Thoracic aorta (tissue), 2 donors: Measurements from ENCODE around the gene HMCN1. TPM values are rescaled to one million over a fixed set of nuclear protein-coding genes. Genes with fewer than 3 reads are reported as not detected.

Source experiments
- ATAC-seq: fragments of 150-250 bp; one replicate; pipeline ENCODE4 v1.8.0; 2017; ENCODE audit warnings: low read depth; ENCODE audit not compliant: insufficient number of reproducible peaks, low FRiP score
- DNase-seq: peaks from one replicate; pipeline ENCODE4 v3.0.0-alpha.2; 2020; ENCODE audit warnings: low spot score
- H3K27ac ChIP-seq, 2 donors: fragments of 200-600 bp; sonication (generic); 1 replicate in 1 of 2; 2 replicates in 1 of 2; pipeline ENCODE4 v1.5.1; 2016; ENCODE audit warnings: mild to moderate bottlenecking in 2 of 2, moderate library complexity in 2 of 2
- H3K27me3 ChIP-seq: fragments of 200-600 bp; sonication (generic); replicated peaks from 2 replicates; pipeline ENCODE4 v1.6.0; 2016; ENCODE audit warnings: mild to moderate bottlenecking; ENCODE audit not compliant: insufficient read depth
- H3K36me3 ChIP-seq: fragments of 200-600 bp; sonication (generic); one replicate; pipeline ENCODE4 v1.5.1; 2016
- H3K4me1 ChIP-seq, 2 donors: fragments of 200-600 bp; sonication (generic); 1 replicate in 1 of 2; 2 replicates in 1 of 2; pipeline versions ENCODE4 v1.5.1 to v1.6.0; 2016; ENCODE audit warnings: low read depth in 2 of 2, mild to moderate bottlenecking in 1 of 2; ENCODE audit not compliant: control insufficient read depth in 1 of 2
- H3K4me3 ChIP-seq: fragments of 200-600 bp; sonication (generic); 2 replicates; pipeline ENCODE4 v1.5.1; 2016; ENCODE audit warnings: mild to moderate bottlenecking
- H3K9me3 ChIP-seq: fragments of 200-600 bp; sonication (generic); 2 replicates; pipeline ENCODE4 v1.5.1; 2016
- total RNA-seq, 2 donors: library from RNA; depleted of rRNA; stranded (reverse); fragments of >200 nt; gene quantifications; one replicate each; pipeline versions ENCODE4 v1.1.0 to v1.2.3, GENCODE V29; 2016
- TF ChIP-seq, protein P1 (sequence below): fragments of 200-600 bp; sonication (generic); IDR thresholded peaks from one replicate; pipeline ENCODE4 v1.5.1; 2019; ENCODE audit warnings: antibody characterized with exemption

HMCN1 gene
- total RNA-seq, 2 donors from 2014 or later, result 142 to 191 TPM

- peak overlapping the region; percentile 42 to 48 for H3K27ac ChIP-seq
- H3K27me3 ChIP-seq, result no peaks in the 10 kb centered on the region
- ATAC-seq, result no peak
- TF ChIP-seq, protein P1, sequence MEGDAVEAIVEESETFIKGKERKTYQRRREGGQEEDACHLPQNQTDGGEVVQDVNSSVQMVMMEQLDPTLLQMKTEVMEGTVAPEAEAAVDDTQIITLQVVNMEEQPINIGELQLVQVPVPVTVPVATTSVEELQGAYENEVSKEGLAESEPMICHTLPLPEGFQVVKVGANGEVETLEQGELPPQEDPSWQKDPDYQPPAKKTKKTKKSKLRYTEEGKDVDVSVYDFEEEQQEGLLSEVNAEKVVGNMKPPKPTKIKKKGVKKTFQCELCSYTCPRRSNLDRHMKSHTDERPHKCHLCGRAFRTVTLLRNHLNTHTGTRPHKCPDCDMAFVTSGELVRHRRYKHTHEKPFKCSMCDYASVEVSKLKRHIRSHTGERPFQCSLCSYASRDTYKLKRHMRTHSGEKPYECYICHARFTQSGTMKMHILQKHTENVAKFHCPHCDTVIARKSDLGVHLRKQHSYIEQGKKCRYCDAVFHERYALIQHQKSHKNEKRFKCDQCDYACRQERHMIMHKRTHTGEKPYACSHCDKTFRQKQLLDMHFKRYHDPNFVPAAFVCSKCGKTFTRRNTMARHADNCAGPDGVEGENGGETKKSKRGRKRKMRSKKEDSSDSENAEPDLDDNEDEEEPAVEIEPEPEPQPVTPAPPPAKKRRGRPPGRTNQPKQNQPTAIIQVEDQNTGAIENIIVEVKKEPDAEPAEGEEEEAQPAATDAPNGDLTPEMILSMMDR, result no peak
- H3K4me3 ChIP-seq, result peak overlapping the region; percentile 3
- peaks cover 14 to 36% of the 10 kb centered on the region in 2 donors for H3K4me1 ChIP-seq
- no peak for DNase-seq
- no peaks in the 10 kb centered on the region for H3K9me3 ChIP-seq
- H3K36me3 ChIP-seq, result peaks cover 23% of the 10 kb centered on the region
These were observed 405.5 kb downstream of the HMCN1 start for GRCh38 chr1:186139701-186140100.

DNA sequence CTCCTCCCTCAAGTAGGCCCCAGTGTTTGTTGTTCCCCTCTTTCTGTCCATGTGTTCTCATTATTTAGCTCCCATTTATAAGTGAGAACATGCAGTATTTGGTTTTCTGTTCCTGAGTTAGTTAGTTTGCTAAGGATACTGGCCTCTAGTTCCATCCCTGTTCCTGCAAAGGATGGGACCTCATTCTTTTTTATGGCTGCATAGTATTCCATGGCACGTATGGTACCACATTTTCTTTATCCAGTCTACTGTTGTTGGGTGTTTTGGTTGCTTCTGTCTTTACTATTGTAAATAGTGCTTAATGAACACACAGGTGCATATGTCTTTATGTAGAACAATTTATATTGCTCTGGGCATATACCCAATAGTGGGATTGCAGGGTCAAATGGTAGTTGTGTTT is 408.0 kb downstream of the HMCN1 start:
- DNase-seq, result no peak
- H3K4me1 ChIP-seq, result peaks cover 14 to 36% of the 10 kb centered on the region in 2 donors
- ATAC-seq, result no peak
- TF ChIP-seq, protein P1, result no peak
- peaks cover 40% of the 10 kb centered on the region for H3K36me3 ChIP-seq
- H3K27ac ChIP-seq, result no peak overlapping the region
- no peaks in the 10 kb centered on the region for H3K27me3 ChIP-seq
- no peaks in the 10 kb centered on the region for H3K9me3 ChIP-seq
- no peak overlapping the region for H3K4me3 ChIP-seq

DNA sequence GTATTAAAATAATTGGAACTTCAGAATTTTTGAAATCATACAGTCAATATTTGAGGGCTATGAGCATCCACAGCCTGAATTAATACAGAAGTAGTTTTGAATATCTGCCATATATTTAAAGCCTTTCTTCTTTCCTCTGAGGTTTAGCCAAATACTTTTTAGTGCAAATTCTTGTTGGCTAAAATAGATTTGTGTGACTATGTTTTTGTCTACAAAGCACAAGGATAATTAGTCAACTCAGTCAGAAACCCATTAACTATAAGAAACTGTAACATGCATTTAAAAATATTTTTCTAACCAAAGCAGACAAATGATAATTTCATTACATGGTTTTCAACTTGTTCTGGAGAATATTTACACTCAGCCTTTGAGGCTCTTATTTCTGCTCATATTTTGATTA is 408.7 kb downstream of the HMCN1 start:
- ATAC-seq, result no peak
- Histone ChIP-seq H3K27me3 (no peaks in the 10 kb centered on the region), H3K36me3 (peaks cover 33% of the 10 kb centered on the region), H3K9me3 (no peaks in the 10 kb centered on the region), H3K27ac (no peak overlapping the region), H3K4me3 (no peak overlapping the region), H3K4me1 (peaks cover 14 to 36% of the 10 kb centered on the region in 2 donors)
- DNase-seq, result no peak
- TF ChIP-seq, protein P1, result no peak

DNA sequence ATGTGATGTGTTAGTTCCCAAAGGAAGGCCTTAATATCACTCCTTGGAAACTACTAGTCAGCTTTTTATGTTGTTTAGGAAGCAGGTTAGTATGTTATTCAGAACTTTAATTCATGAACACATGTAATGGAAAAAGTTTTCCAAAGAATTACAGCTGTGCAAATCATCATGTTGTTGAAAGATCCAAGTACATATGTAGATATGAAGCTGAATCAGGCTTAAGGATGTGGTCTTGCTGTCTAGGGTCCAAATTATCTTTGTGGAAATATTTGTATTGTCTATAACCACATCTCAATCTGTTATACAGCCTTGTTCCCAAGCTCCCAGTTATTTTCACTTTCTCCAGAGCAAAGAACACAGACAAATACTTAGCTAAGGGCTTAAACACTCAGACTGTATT is 409.3 kb downstream of the HMCN1 start:
- ATAC-seq (no peak), DNase-seq (no peak)
- TF ChIP-seq, protein P1, result no peak
- peaks cover 33% of the 10 kb centered on the region for H3K36me3 ChIP-seq
- no peak overlapping the region for H3K4me3 ChIP-seq
- H3K27ac ChIP-seq, result no peak overlapping the region
- H3K9me3 ChIP-seq, result no peaks in the 10 kb centered on the region
- no peaks in the 10 kb centered on the region for H3K27me3 ChIP-seq
- peaks cover 13 to 34% of the 10 kb centered on the region in 2 donors for H3K4me1 ChIP-seq

DNA sequence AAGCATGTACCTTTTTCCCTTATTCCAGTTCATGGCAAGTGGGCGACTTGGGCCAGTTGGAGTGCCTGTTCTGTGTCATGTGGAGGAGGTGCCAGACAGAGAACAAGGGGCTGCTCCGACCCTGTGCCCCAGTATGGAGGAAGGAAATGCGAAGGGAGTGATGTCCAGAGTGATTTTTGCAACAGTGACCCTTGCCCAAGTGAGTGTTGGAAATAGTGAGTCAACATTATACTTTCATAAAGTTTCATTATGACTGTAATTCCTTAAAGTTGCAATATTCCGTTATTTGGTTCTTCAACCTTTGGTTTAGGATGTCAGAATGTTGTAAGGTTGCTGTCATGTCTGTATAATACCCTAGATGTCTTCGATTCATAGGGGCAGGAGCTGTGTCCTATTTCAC is 410.3 kb downstream of the HMCN1 start:
- Histone ChIP-seq H3K4me3 (no peak overlapping the region), H3K36me3 (peaks cover 33% of the 10 kb centered on the region), H3K9me3 (no peaks in the 10 kb centered on the region), H3K27me3 (no peaks in the 10 kb centered on the region), H3K4me1 (peaks cover 6 to 25% of the 10 kb centered on the region in 2 donors), H3K27ac (no peak overlapping the region)
- TF ChIP-seq, protein P1, result no peak
- no peak for ATAC-seq
- DNase-seq, result no peak
